NCI-H1930 (cell line): Measurements from ENCODE around the gene FLG.
"Not testable (repeated sequence)": the region's sequence is repeated elsewhere in the genome, so short reads cannot be mapped to it uniquely, and the experiment has no call there.

Experiments used
- DNase-seq, 2 experiments: peaks; one replicate each; lab custom pipeline; 2025; lab: John Stamatoyannopoulos, UW

The FLG gene

DNA sequence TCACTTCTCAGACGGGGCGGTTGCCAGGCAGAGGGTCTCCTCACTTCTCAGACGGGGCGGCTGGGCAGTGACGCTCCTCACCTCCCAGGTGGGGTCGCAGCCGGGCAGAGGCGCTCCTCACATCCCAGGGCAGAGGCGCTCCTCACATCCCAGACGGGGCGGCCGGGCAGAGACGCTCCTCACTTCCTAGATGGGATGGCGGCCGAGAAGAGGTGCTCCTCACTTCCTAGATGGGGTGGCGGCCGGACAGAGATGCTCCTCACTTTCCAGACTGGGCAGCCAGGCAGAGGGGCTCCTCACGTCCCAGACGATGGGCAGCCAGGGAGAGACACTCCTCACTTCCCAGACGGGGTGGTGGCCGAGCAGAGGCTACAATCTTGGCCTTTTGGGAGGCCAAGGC is 68.6 kb downstream of the FLG start:
- not testable (repeated sequence) for DNase-seq
